GM13976 (cell line): ENCODE results near the gene NAB1.
"Not testable (repeated sequence)": the region's sequence is repeated elsewhere in the genome, so short reads cannot be mapped to it uniquely, and the experiment has no call there.

Experiments
- DNase-seq: peaks from one replicate; pipeline ENCODE4 v3.0.0; 2012; ENCODE audit warnings: low spot score
- CTCF ChIP-seq: IDR thresholded peaks from 2 replicates; pipeline ENCODE4 v1.5.1; 2012; ENCODE audit warnings: borderline replicate concordance, mild to moderate bottlenecking; ENCODE audit not compliant: insufficient read depth; ENCODE audit errors: extremely low read depth, missing control alignments, control extremely low read depth
- in situ Hi-C: fragments of 300-500 bp; cut with MboI; formaldehyde crosslinking; loops from one replicate; pipeline ENCODE4 v1.12.0; 2022; ENCODE audit warnings: low sequenced_read_pairs, mixed read lengths, inconsistent platforms; ENCODE audit not compliant: unreplicated experiment

The NAB1 gene

DNA sequence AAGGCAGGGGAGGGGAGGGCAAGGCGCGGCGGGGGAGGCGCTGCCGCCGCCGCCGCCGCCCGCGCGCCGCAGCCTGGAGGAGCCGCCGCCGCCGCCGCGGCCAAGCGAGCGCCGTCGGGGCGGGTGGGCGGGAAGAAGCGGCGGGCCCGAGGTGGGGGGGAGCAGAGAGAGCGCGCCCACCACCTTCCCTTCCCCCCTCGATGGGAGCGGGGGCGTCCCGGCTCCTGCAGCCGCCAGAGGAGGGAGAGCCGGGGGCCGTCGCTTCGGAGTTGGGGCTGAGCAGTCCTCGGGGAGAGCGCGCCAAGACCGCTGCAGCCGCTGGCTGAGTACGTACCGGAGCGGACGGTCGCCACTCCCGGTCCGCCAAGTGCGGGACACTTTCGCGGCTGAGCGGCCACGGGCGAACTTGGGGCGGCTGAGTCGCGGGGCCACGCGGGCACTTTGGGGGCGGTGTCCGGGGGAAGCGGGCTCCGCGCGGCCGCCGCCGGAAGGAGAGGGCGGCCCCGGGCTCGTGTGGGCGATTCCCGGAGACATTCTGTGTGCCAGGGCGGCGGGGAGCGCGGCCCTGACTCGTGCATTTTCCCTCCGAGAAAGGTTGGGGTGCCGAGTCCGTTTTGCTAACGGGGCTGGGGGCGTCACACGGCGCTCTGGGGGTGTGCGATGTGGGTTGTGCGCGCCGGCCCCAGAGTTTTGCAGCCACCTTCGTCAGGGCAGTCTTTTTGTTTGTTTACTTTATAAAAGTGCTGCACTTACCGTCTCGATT, at the start of gene NAB1:
Gene NAB1, plus strand, starts transcription at position 49 of the 763 bp plus-strand sequence. CDS start 10,094 bp downstream, outside the sequence.
- TF ChIP-seq CTCF, result no peak
- in situ Hi-C loops, result no loop called here

GRCh38 chr2:190599546-190600220, 49.2 kb upstream of the NAB1 start:
- in situ Hi-C loops, result no loop called here
- DNase-seq, result no peak
- TF ChIP-seq CTCF, result no peak

More for the DNA sequence above, at the start of gene NAB1:
- peak; percentile 79 for DNase-seq

- TF ChIP-seq CTCF, result no peak
- in situ Hi-C loops, result no loop called here
Measured at GRCh38 chr2:190600293-190601103, 48.4 kb upstream of the NAB1 start.

DNA sequence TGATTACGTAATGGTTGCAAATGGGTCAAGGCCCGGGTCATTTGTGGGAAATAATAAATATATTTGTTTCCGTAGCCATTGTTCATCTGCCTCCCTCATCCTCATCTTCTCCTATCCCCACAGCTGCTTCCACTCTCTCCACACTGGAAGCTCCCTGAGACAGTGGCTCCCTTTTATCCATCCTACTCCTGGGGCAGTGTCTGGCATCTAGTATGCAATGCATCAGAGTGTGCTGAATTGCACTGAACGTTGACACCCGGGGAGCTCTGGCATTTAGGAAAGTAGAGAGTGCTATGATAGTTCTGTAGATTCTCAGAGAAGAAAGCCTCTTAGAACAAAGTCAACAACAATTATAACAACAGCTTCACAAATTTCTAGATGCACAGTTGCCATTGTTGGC, 45.5 kb upstream of the NAB1 start:
- TF ChIP-seq CTCF, result no peak
- DNase-seq, result no peak
- in situ Hi-C loops, result no loop called here

More at GRCh38 chr2:190600293-190601103, 48.4 kb upstream of the NAB1 start:
- no peak for DNase-seq

GRCh38 chr2:190607014-190607597, 41.8 kb upstream of the NAB1 start:
- in situ Hi-C loops, result no loop called here
- TF ChIP-seq CTCF, result no peak
- DNase-seq, result no peak

GRCh38 chr2:190607657-190608357, 41.1 kb upstream of the NAB1 start:
- TF ChIP-seq CTCF, result no peak
- in situ Hi-C loops, result no loop called here
- no peak for DNase-seq

DNA sequence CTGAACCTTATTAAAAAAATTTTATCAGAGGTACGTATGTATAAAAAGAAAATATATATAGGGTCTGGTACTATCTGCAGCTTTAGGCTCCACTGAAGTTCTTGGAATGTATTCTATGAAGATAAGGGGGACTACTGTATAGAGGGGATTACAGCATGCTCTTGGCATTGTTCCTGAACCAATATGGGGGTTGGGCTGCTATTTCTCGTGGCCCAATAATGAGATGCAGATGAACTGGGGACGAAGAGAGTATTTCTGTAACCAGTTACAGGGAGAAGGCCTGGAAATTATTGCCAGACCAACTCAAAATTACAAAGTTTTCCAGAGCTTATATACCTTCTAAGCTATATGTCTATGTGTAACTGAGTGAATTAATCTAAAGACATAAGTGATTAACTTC, 40.0 kb upstream of the NAB1 start:
- in situ Hi-C loops, DNase-seq: not testable (repeated sequence)

DNA sequence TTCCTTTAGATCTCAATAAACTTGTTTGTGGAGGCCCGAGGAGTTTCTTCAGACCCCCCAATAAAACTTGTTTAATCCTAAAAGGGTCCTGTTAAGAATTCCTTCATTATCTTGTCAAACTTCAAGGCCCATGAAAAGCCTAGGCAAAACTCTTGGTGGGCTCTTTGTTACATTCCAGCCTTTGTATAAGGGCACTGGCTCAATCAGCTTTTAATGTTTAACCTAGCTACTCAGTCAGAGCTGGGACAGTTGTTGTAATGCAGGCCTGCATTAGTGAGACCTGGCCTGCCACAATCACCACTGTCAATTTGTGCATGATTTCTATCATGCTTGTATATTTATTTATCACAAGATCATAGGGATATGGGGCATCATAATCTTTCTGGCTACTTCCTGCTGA, 39.5 kb upstream of the NAB1 start:
- in situ Hi-C loops, DNase-seq: not testable (repeated sequence)

- DNase-seq, in situ Hi-C loops: not testable (repeated sequence)
Measured at GRCh38 chr2:190610528-190610927, 38.4 kb upstream of the NAB1 start.
